Aorta (tissue), 5 donors: ENCODE results near the gene FAM114A1. TPM values are rescaled to one million over a fixed set of nuclear protein-coding genes. Genes with fewer than 3 reads are reported as not detected.

ENCODE experiments used
- ATAC-seq: fragments of 200-7000 bp; cut with Tn5 transposase; one replicate; pipeline ENCODE4 v1.9.1; 2022; ENCODE audit warnings: moderate library complexity; ENCODE audit not compliant: low FRiP score
- DNase-seq, 2 donors: peaks; one replicate each; pipeline ENCODE4 v3.0.0-alpha.2; 2020
- H3K27ac ChIP-seq, 2 donors: one replicate each; pipeline ENCODE4 v1.5.1; 2013; ENCODE audit warnings: low read length in 2 of 2, mild to moderate bottlenecking in 2 of 2, moderate library complexity in 2 of 2, control low read depth in 1 of 2, inconsistent platforms in 1 of 2, low read depth in 1 of 2
- H3K27me3 ChIP-seq, 2 donors: one replicate each; pipeline ENCODE4 v1.6.1; 2013; ENCODE audit warnings: control low read depth in 1 of 2, low read length in 1 of 2, mild to moderate bottlenecking in 1 of 2, moderate library complexity in 1 of 2; ENCODE audit not compliant: insufficient read depth in 2 of 2, control insufficient read depth in 1 of 2
- H3K36me3 ChIP-seq, 2 donors: one replicate each; pipeline ENCODE4 v1.6.1; 2013; ENCODE audit warnings: control low read depth in 1 of 2, low read length in 1 of 2, mild to moderate bottlenecking in 1 of 2; ENCODE audit not compliant: insufficient read depth in 2 of 2, control insufficient read depth in 1 of 2
- H3K4me1 ChIP-seq, 2 donors: one replicate each; pipeline ENCODE4 v1.6.1; 2013; ENCODE audit warnings: low read length in 2 of 2, control low read depth in 1 of 2, mild to moderate bottlenecking in 1 of 2, moderate library complexity in 1 of 2; ENCODE audit not compliant: insufficient read depth in 2 of 2, control insufficient read depth in 1 of 2
- H3K4me3 ChIP-seq, 2 donors: one replicate each; pipeline ENCODE4 v1.5.1; 2013; ENCODE audit warnings: low read length in 2 of 2, control low read depth in 1 of 2, mild to moderate bottlenecking in 1 of 2
- H3K9me3 ChIP-seq: one replicate; pipeline ENCODE4 v1.6.1; 2013; ENCODE audit warnings: mild to moderate bottlenecking, low read length; ENCODE audit not compliant: control insufficient read depth
- WGBS, 2 donors: extraction: QIAGEN DNeasy Blood & Tissue Kit; methylation state at CpG; one replicate each; pipeline ENCODE4 v1.1.7; 2013; 5-methylcytosine and 5-hydroxymethylcytosine counted together
- intact Hi-C, 2 donors: fragments of 100-400 bp; cut with DNase I; formaldehyde crosslinking; loops; one replicate each; pipeline versions ENCODE4 v1.14.2 to v1.15.0; 2022
- polyA plus RNA-seq, 2 donors: library from polyadenylated mRNA; stranded (reverse); fragments of 200-250 nt; gene quantifications; one replicate each; pipeline ENCODE4 v1.2.3, GENCODE V29; 2013
- total RNA-seq, 2 donors: library from RNA; stranded (reverse); fragmentation: NEBNext Ultra II Directional; extraction: Animal tissue kit (Norgen Biotek cat#: 25700); gene quantifications; one replicate each; pipeline ENCODE4 v1.2.1, GENCODE V29; 2021
- donor health status: healthy with polysubstance abuse.
- donor health status: Bipolar disorder and iron deficiency.
- donor health status: DM: no; HTN: no; CAD: no.
- donor health status: DM: no; HTN: no; CAD: no.
- donor health status: DM: yes; HTN: yes; CAD: no.

Gene FAM114A1
- total and polyA plus RNA-seq, 4 donors: 49.6 to 123 (median 81.0) TPM

- no peak overlapping the region for H3K4me3 ChIP-seq
- no peaks in the 10 kb centered on the region for H3K9me3 ChIP-seq
- ATAC-seq (no peak), DNase-seq (no peak)
- intact Hi-C loops: no loop called here
- H3K4me1 ChIP-seq: peaks cover 0 to 2% of the 10 kb centered on the region in 2 donors
- WGBS, 2 donors: 97 to 98% methylated on average over 4 of the region's 4 CpGs
- no peak overlapping the region for H3K27ac ChIP-seq
- H3K36me3 ChIP-seq: peaks cover 0 to 2% of the 10 kb centered on the region in 2 donors
- H3K27me3 ChIP-seq: no peaks in the 10 kb centered on the region
Observed at GRCh38 chr4:38884254-38884653, 16.6 kb downstream of the FAM114A1 start.

GRCh38 chr4:38889143-38889542, 21.5 kb downstream of the FAM114A1 start:
- intact Hi-C loops: no loop called here
- DNase-seq (no peak), ATAC-seq (peak; percentile 44)
- Histone ChIP-seq H3K4me1 (peaks cover 2 to 7% of the 10 kb centered on the region in 2 donors), H3K9me3 (no peaks in the 10 kb centered on the region), H3K4me3 (no peak overlapping the region), H3K27me3 (no peaks in the 10 kb centered on the region), H3K27ac (no peak overlapping the region), H3K36me3 (peaks cover 0 to 4% of the 10 kb centered on the region in 2 donors)
- 87 to 90% methylated on average over 1 of the region's 1 CpG for WGBS, 2 donors

- H3K4me3 ChIP-seq: no peak overlapping the region
- 69 to 74% methylated on average over 10 of the region's 10 CpGs for WGBS, 2 donors
- no peak for ATAC-seq
- H3K27ac ChIP-seq: peak overlapping the region in 1 of 2 donors; percentile 33
- intact Hi-C loops: no loop called here
- H3K27me3 ChIP-seq: no peaks in the 10 kb centered on the region
- H3K4me1 ChIP-seq: peaks cover 2 to 7% of the 10 kb centered on the region in 2 donors
- no peaks in the 10 kb centered on the region for H3K9me3 ChIP-seq
- no peak for DNase-seq
- peaks cover 5 to 6% of the 10 kb centered on the region in 2 donors for H3K36me3 ChIP-seq
Observed at GRCh38 chr4:38891051-38891983, 23.7 kb downstream of the FAM114A1 start.

GRCh38 chr4:38894322-38894982, 26.8 kb downstream of the FAM114A1 start:
- no peak for DNase-seq
- ATAC-seq: no peak
- no peak overlapping the region for H3K4me3 ChIP-seq
- intact Hi-C loops: no loop called here
- peaks cover 6 to 11% of the 10 kb centered on the region in 2 donors for H3K36me3 ChIP-seq
- peaks cover 0 to 7% of the 10 kb centered on the region in 2 donors for H3K4me1 ChIP-seq
- H3K9me3 ChIP-seq: no peaks in the 10 kb centered on the region
- H3K27ac ChIP-seq: no peak overlapping the region
- no peaks in the 10 kb centered on the region for H3K27me3 ChIP-seq
- 69 to 72% methylated on average over 7 of the region's 7 CpGs for WGBS, 2 donors

- intact Hi-C loops: no loop called here
- Histone ChIP-seq H3K4me3 (no peak overlapping the region), H3K27me3 (no peaks in the 10 kb centered on the region), H3K9me3 (no peaks in the 10 kb centered on the region), H3K36me3 (peaks cover 8% of the 10 kb centered on the region in 2 donors), H3K4me1 (no peaks in the 10 kb centered on the region), H3K27ac (no peak overlapping the region)
- WGBS, 2 donors: 21 to 23% methylated on average over 1 of the region's 1 CpG
- no peak for ATAC-seq
- DNase-seq: no peak
Observed at GRCh38 chr4:38896940-38897339, 29.3 kb downstream of the FAM114A1 start.

- Histone ChIP-seq H3K4me1 (no peaks in the 10 kb centered on the region), H3K4me3 (no peak overlapping the region), H3K27ac (no peak overlapping the region), H3K9me3 (no peaks in the 10 kb centered on the region), H3K36me3 (peaks cover 8% of the 10 kb centered on the region in 2 donors), H3K27me3 (no peaks in the 10 kb centered on the region)
- 95 to 96% methylated on average over 7 of the region's 7 CpGs for WGBS, 2 donors
- intact Hi-C loops: no loop called here
- ATAC-seq (no peak), DNase-seq (no peak)
Observed at GRCh38 chr4:38898245-38898644, 30.6 kb downstream of the FAM114A1 start.

GRCh38 chr4:38902221-38902620, 34.6 kb downstream of the FAM114A1 start:
- peaks cover 8 to 16% of the 10 kb centered on the region in 2 donors for H3K36me3 ChIP-seq
- DNase-seq: no peak
- no peak overlapping the region for H3K27ac ChIP-seq
- no peak for ATAC-seq
- H3K9me3 ChIP-seq: no peaks in the 10 kb centered on the region
- no peak overlapping the region for H3K4me3 ChIP-seq
- H3K4me1 ChIP-seq: no peaks in the 10 kb centered on the region
- no peaks in the 10 kb centered on the region for H3K27me3 ChIP-seq
- WGBS, 2 donors: 92% methylated on average over 5 of the region's 5 CpGs
- intact Hi-C loops: no loop called here

- DNase-seq: no peak
- Histone ChIP-seq H3K27me3 (no peaks in the 10 kb centered on the region), H3K36me3 (peaks cover 8 to 18% of the 10 kb centered on the region in 2 donors), H3K27ac (no peak overlapping the region), H3K9me3 (no peaks in the 10 kb centered on the region), H3K4me3 (no peak overlapping the region), H3K4me1 (no peaks in the 10 kb centered on the region)
- ATAC-seq: no peak
- intact Hi-C loops: no loop called here
Observed at GRCh38 chr4:38902695-38903094, 35.1 kb downstream of the FAM114A1 start.
